Chondrocyte (in vitro differentiated cells): ENCODE measurements around the gene CHST2. TPM values are rescaled to one million over a fixed set of nuclear protein-coding genes. Genes with fewer than 3 reads are reported as not detected.
A peak's percentile ranks its signal among the peaks of the same experiment; 100 is the strongest.

ENCODE experiments used
- DNase-seq: peaks from one replicate; pipeline ENCODE4 v3.0.0; 2021; ENCODE audit warnings: mixed read lengths, low spot score
- H3K27ac Mint-ChIP-seq: one replicate; pipeline ENCODE4 v1.8.0; 2021; ENCODE audit warnings: mild to moderate bottlenecking, moderate library complexity, mixed read lengths; ENCODE audit not compliant: unreplicated experiment
- H3K27me3 Mint-ChIP-seq: 2 replicates; pipeline ENCODE4 v1.8.0; 2021; ENCODE audit warnings: low read depth, mixed read lengths
- H3K36me3 Mint-ChIP-seq: 2 replicates; pipeline ENCODE4 v1.8.0; 2021; ENCODE audit warnings: low read depth, mixed read lengths
- H3K4me1 Mint-ChIP-seq: 2 replicates; pipeline ENCODE4 v1.8.0; 2021; ENCODE audit warnings: low read depth, mild to moderate bottlenecking, mixed read lengths
- H3K4me3 Mint-ChIP-seq: one replicate; pipeline ENCODE4 v1.8.0; 2021; ENCODE audit warnings: mild to moderate bottlenecking, moderate library complexity, mixed read lengths; ENCODE audit not compliant: unreplicated experiment
- H3K9me3 Mint-ChIP-seq: 2 replicates; pipeline ENCODE4 v1.8.0; 2021; ENCODE audit warnings: low read depth, mixed read lengths
- total RNA-seq: library from RNA; stranded (reverse); gene quantifications from 3 replicates; pipeline ENCODE4 v1.2.1, GENCODE V29; 2021
- TF ChIP-seq, protein P1 (sequence below): fragments of 200-600 bp; sonication (generic); IDR thresholded peaks from 2 replicates; pipeline ENCODE4 v1.5.0; 2021; ENCODE audit warnings: antibody characterized with exemption, mild to moderate bottlenecking, moderate library complexity

The CHST2 gene
- total RNA-seq, 1 donor from 2014 or later, result 23.1 TPM

DNA sequence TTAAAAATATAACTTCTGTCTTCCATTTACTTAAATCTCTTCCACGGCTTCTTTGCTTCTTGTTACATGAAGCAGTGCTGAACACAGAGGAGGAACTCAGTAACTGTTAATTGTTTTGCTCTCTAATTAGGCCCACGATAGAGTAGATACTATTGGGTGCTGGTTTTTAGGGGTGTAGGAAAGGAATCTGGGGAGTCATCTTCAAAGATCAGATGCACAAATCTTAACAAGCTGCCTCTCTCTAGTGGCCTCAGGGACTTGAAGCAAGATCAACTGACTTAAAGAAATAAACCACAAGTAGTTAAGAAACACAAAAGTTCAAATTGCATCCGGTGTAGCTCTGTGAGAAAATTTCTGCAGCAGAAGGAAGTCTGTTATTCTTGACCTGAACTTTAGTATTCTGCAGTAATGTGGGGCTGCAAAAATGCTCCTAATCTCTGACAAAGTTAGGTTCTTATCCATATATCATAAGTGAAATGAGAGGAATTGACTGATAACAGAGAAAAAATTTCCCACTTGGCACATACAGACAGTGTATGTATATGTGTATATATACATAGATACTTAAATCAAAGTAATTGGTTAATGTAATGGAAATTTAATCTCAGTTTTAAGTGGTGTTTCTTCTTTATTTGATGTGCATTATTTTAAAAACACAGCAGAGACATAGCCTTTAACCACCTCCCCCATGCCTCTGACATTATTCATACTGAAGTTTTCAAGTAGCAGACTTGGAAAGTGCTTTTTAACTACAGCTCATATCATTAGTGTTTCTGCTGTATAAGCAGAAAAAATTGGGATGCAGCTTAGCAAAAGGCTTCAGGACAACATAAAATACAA, 51.8 kb downstream of the CHST2 start:
- Mint-ChIP-seq H3K4me1 (peaks cover 49% of the 10 kb centered on the region), H3K27me3 (no peaks in the 10 kb centered on the region), H3K4me3 (peak overlapping the region; percentile 13), H3K36me3 (peaks cover 5% of the 10 kb centered on the region), H3K9me3 (peaks cover 10% of the 10 kb centered on the region), H3K27ac (peak overlapping the region; percentile 90)
- no peak for DNase-seq
- TF ChIP-seq, protein P1, sequence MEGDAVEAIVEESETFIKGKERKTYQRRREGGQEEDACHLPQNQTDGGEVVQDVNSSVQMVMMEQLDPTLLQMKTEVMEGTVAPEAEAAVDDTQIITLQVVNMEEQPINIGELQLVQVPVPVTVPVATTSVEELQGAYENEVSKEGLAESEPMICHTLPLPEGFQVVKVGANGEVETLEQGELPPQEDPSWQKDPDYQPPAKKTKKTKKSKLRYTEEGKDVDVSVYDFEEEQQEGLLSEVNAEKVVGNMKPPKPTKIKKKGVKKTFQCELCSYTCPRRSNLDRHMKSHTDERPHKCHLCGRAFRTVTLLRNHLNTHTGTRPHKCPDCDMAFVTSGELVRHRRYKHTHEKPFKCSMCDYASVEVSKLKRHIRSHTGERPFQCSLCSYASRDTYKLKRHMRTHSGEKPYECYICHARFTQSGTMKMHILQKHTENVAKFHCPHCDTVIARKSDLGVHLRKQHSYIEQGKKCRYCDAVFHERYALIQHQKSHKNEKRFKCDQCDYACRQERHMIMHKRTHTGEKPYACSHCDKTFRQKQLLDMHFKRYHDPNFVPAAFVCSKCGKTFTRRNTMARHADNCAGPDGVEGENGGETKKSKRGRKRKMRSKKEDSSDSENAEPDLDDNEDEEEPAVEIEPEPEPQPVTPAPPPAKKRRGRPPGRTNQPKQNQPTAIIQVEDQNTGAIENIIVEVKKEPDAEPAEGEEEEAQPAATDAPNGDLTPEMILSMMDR, result no peak

DNA sequence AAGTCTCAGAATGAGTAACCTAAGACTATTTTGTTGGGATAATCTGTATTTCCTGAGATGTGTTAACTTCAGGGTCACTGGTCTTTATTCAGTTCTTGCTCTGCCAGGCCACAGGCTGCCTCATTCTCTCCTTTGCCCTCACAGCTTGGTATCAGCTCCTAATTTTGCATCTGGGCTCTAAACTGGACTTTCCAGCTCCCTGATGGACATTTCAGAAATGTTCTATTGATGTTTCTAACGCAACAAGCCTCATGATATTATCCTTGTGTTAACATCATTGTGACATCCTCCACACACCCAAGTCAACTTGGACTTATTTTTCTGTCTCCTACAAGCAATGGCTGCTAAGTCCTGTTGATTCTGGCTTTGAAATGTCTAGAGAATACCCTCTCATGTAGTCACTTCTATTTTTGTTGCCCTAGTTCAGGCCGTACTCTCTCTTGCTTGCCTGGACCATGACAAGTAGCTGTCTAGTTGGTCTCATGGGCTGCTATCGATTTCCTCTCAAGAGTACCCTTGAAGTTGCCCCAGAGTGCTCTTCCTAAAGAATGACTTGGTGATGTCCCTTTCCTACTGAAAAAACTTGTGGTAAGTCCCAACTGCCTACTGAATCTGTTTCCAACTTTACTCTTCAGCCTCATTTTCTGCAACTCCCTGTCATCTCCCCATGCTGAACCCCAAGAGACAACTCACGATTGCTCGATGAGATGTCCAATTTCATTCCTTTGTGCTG, 52.7 kb downstream of the CHST2 start:
- peaks cover 49% of the 10 kb centered on the region for H3K4me1 Mint-ChIP-seq
- DNase-seq, result no peak
- H3K27me3 Mint-ChIP-seq, result no peaks in the 10 kb centered on the region
- TF ChIP-seq, protein P1, result no peak
- peak overlapping the region; percentile 15 for H3K4me3 Mint-ChIP-seq
- peak overlapping the region; percentile 90 for H3K27ac Mint-ChIP-seq
- peaks cover 10% of the 10 kb centered on the region for H3K9me3 Mint-ChIP-seq
- peaks cover 5% of the 10 kb centered on the region for H3K36me3 Mint-ChIP-seq

DNA sequence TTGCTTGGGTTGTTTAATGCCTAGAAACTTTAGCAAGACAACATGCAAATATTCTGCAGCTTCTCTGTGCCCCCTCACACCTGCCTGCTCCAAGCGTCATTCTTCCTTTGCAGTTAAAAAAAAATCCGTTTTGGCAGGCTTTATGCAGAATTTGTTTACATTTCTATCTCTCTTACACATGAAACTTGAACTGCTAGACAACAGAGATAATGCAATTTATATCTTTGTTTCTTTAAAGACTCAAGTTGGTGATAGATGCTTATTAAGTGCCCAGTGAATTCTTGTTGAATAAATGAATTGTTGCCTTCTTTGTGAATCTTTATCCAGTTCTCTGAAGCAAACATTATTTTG, 53.2 kb downstream of the CHST2 start:
- Mint-ChIP-seq H3K27ac (no peak overlapping the region), H3K36me3 (peaks cover 5% of the 10 kb centered on the region), H3K4me3 (no peak overlapping the region), H3K27me3 (no peaks in the 10 kb centered on the region), H3K9me3 (peaks cover 10% of the 10 kb centered on the region), H3K4me1 (peaks cover 48% of the 10 kb centered on the region)
- TF ChIP-seq, protein P1, result no peak
- DNase-seq, result no peak

DNA sequence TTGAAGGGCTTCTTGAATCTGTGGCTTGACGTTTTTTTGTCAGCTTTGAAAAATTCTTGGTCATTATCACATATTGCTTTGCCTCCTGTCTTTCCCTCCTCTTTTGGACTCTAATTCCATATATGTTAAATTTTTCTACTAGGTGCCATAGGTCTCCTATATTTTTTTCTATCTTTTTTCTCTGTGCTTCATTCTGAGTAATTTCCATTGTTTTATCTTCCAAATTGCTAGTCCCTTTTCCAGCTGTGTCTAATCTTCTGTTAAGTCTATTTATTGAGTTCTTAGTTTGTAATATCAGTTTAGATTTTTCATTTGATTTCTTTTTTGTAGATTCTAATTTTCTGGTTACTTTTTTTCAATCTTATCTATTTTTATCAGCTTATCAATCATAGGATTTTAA, 53.7 kb downstream of the CHST2 start:
- Mint-ChIP-seq H3K4me1 (peaks cover 45% of the 10 kb centered on the region), H3K27ac (no peak overlapping the region), H3K36me3 (peaks cover 5% of the 10 kb centered on the region), H3K27me3 (no peaks in the 10 kb centered on the region), H3K4me3 (no peak overlapping the region), H3K9me3 (peaks cover 10% of the 10 kb centered on the region)
- TF ChIP-seq, protein P1, result no peak
- DNase-seq, result no peak

Other genes with a start within 250 kb of the CHST2 start
- gene PCOLCE2, start 230.7 kb upstream of the CHST2 start, total RNA-seq, result 2.6 to 9.3 TPM (median 2.7 TPM) in 3 replicates
- gene PAQR9, start 156.1 kb upstream of the CHST2 start, total RNA-seq, result not detected in 3 replicates
- gene U2SURP, start 118.2 kb upstream of the CHST2 start, total RNA-seq, result 63.0 to 72.9 TPM (median 63.7 TPM) in 3 replicates